Neural cell (in vitro differentiated cells): Measurements from ENCODE around the gene CNNM3. TPM values are rescaled to one million over a fixed set of nuclear protein-coding genes. Genes with fewer than 3 reads are reported as not detected.

Experiments
- H2AFZ ChIP-seq: fragments of 200-600, 300-800 bp; sonication (generic), shearing (Covaris generic); 2 replicates; pipeline ENCODE4 v1.6.0; 2014; ENCODE audit warnings: low read depth, mild to moderate bottlenecking, antibody characterized with exemption, low read length, moderate library complexity
- H3F3A ChIP-seq: fragments of 200-600 bp; shearing (Covaris generic); 2 replicates; pipeline ENCODE4 v1.6.1; 2016; ENCODE audit warnings: mild to moderate bottlenecking, moderate library complexity, mixed read lengths, antibody characterized with exemption, low read length; ENCODE audit not compliant: insufficient read depth, poor library complexity, severe bottlenecking
- H3K27ac ChIP-seq: fragments of 200-600, 300-800 bp; sonication (generic), shearing (Covaris generic); 2 replicates; pipeline ENCODE4 v1.5.1; 2014; ENCODE audit warnings: mild to moderate bottlenecking, low read length, moderate library complexity
- H3K27me3 ChIP-seq: fragments of 300-800, 200-600 bp; sonication (generic), shearing (Covaris generic); 2 replicates; pipeline ENCODE4 v1.6.0; 2014; ENCODE audit warnings: mild to moderate bottlenecking, low read depth, low read length, moderate library complexity; ENCODE audit not compliant: insufficient read depth
- H3K36me3 ChIP-seq: fragments of 300-800, 200-600 bp; sonication (generic), shearing (Covaris generic); 2 replicates; pipeline ENCODE4 v1.5.1; 2014; ENCODE audit warnings: mild to moderate bottlenecking, antibody characterized with exemption, low read length, moderate library complexity; ENCODE audit not compliant: insufficient read depth
- H3K4me2 ChIP-seq: fragments of 300-800, 200-600 bp; sonication (generic), shearing (Covaris generic); 2 replicates; pipeline ENCODE4 v1.6.0; 2014; ENCODE audit warnings: mild to moderate bottlenecking, low read length
- H3K4me3 ChIP-seq: fragments of 300-800, 200-600 bp; sonication (generic), shearing (Covaris generic); 2 replicates; pipeline ENCODE4 v1.5.1; 2014; ENCODE audit warnings: mild to moderate bottlenecking, low read length, moderate library complexity
- H3K79me2 ChIP-seq: fragments of 200-600 bp; shearing (Covaris generic); replicated peaks from 2 replicates; pipeline ENCODE4 v1.6.0; 2014; ENCODE audit warnings: mild to moderate bottlenecking, low read length, moderate library complexity; ENCODE audit not compliant: insufficient read depth
- H3K9ac ChIP-seq: fragments of 300-800, 200-600 bp; sonication (generic), shearing (Covaris generic); 2 replicates; pipeline ENCODE4 v1.6.1; 2016; ENCODE audit warnings: mild to moderate bottlenecking, low read length, mixed read lengths
- H3K9me2 ChIP-seq: fragments of 200-600 bp; shearing (Covaris generic); 2 replicates; pipeline ENCODE4 v1.6.1; 2016; ENCODE audit warnings: mild to moderate bottlenecking, low read length, mixed read lengths; ENCODE audit not compliant: insufficient read depth
- H3K9me3 ChIP-seq: fragments of 200-600, 300-800 bp; sonication (generic), shearing (Covaris generic); 2 replicates; pipeline ENCODE4 v1.6.1; 2016; ENCODE audit warnings: mild to moderate bottlenecking, mixed run types, low read length, moderate library complexity, mixed read lengths
- H4K20me1 ChIP-seq: fragments of 200-600 bp; shearing (Covaris generic); 2 replicates; pipeline ENCODE4 v1.6.1; 2016; ENCODE audit warnings: mild to moderate bottlenecking, mixed run types; ENCODE audit not compliant: insufficient read depth
- EP300 ChIP-seq: fragments of 450-650 bp; conservative IDR thresholded peaks from 2 replicates; pipeline ENCODE4 v1.6.1; 2014; ENCODE audit warnings: antibody characterized with exemption, mild to moderate bottlenecking, moderate library complexity; ENCODE audit not compliant: poor library complexity, severe bottlenecking
- EZH2 ChIP-seq: fragments of 200-600, 300-800 bp; shearing (Covaris generic), sonication (generic); IDR thresholded peaks from 2 replicates; pipeline ENCODE4 v1.6.1; 2014; ENCODE audit warnings: antibody characterized with exemption, low read length, borderline replicate concordance, mild to moderate bottlenecking; ENCODE audit not compliant: insufficient read depth, poor library complexity, severe bottlenecking
- MXI1 ChIP-seq: fragments of 450-650 bp; conservative IDR thresholded peaks from 2 replicates; pipeline ENCODE4 v1.6.1; 2014; ENCODE audit warnings: antibody characterized with exemption, mild to moderate bottlenecking; ENCODE audit not compliant: poor library complexity, severe bottlenecking
- POLR2AphosphoS5 ChIP-seq: IDR thresholded peaks from 2 replicates; pipeline ENCODE4 v1.6.1; 2012
- RAD21 ChIP-seq: fragments of 450-650 bp; conservative IDR thresholded peaks from 2 replicates; pipeline ENCODE4 v1.6.1; 2014; ENCODE audit warnings: antibody characterized with exemption, mild to moderate bottlenecking, moderate library complexity
- REST ChIP-seq: IDR thresholded peaks from 2 replicates; pipeline ENCODE4 v1.6.1; 2012; ENCODE audit warnings: borderline replicate concordance
- SMC3 ChIP-seq: fragments of 450-650 bp; conservative IDR thresholded peaks from 2 replicates; pipeline ENCODE4 v1.6.1; 2014; ENCODE audit warnings: antibody characterized with exemption, mild to moderate bottlenecking, moderate library complexity; ENCODE audit not compliant: poor library complexity
- TAF1 ChIP-seq: IDR thresholded peaks from 2 replicates; pipeline ENCODE4 v1.6.1; 2012; ENCODE audit warnings: low read depth
- polyA plus RNA-seq: library from polyadenylated mRNA; depleted of rRNA; stranded (reverse); fragments of >200 nt; gene quantifications from 2 replicates; pipeline ENCODE4 v1.2.3, GENCODE V29; 2014
- TF ChIP-seq, protein P1 (sequence below): fragments of 450-650 bp; IDR thresholded peaks from 2 replicates; pipeline ENCODE4 v1.5.1; 2014; ENCODE audit warnings: antibody characterized with exemption, mild to moderate bottlenecking, moderate library complexity; ENCODE audit not compliant: poor library complexity, severe bottlenecking

CNNM3 gene
- polyA plus RNA-seq, 1 donor from 2014 or later, result 9.6 TPM

DNA sequence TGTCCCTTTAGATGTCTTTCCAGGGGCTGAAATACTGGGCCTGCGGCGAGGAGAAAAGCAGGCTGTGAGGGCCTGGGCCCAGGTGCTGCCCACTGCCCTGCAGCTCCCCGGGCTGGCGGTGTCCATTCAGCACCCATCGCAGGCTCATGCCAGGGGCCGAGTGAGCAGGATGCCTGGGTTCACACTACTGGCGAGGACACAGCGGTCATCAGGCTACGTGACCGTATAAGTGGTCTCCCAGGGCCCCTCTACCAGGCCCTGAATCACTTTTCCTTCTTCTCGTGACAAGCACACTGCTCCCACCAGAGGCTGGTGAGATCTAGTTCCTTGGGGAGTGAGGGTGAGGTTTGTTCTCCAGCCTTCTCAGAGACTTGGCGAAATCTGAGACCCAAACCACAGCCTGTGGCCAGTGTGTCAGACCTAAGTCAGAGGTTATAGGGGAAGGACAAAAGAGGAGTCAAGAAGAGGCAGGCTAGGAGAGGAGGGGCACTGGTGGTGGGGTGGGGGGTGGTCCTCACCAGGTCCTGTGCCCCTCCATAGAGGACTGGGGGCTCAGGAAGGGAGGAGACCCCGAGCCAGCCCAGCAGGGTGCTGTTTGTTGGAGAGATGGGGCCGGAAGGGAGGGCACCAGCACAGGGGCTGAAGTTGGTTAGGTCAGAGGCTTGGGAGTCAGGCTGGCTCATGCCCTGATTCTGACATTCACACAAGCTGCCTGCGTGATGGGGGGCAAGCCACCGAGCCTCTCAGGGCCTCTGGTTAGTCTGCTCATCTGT, 60.4 kb downstream of the CNNM3 start:
- Histone ChIP-seq H4K20me1 (no peaks in the 10 kb centered on the region), H3K4me2 (no peak overlapping the region), H3K9me3 (no peaks in the 10 kb centered on the region), H3K9ac (no peak overlapping the region), H3K36me3 (no peaks in the 10 kb centered on the region), H3K27me3 (no peaks in the 10 kb centered on the region), H3K79me2 (no peaks in the 10 kb centered on the region), H3F3A (no peaks in the 10 kb centered on the region), H3K9me2 (no peaks in the 10 kb centered on the region), H3K27ac (no peak overlapping the region), H3K4me3 (no peak overlapping the region), H2AFZ (no peak overlapping the region)
- TF ChIP-seq REST (no peak), EZH2 (no peak), EP300 (no peak), SMC3 (no peak), RAD21 (no peak), POLR2AphosphoS5 (no peak), TAF1 (no peak), MXI1 (no peak)
- TF ChIP-seq, protein P1, sequence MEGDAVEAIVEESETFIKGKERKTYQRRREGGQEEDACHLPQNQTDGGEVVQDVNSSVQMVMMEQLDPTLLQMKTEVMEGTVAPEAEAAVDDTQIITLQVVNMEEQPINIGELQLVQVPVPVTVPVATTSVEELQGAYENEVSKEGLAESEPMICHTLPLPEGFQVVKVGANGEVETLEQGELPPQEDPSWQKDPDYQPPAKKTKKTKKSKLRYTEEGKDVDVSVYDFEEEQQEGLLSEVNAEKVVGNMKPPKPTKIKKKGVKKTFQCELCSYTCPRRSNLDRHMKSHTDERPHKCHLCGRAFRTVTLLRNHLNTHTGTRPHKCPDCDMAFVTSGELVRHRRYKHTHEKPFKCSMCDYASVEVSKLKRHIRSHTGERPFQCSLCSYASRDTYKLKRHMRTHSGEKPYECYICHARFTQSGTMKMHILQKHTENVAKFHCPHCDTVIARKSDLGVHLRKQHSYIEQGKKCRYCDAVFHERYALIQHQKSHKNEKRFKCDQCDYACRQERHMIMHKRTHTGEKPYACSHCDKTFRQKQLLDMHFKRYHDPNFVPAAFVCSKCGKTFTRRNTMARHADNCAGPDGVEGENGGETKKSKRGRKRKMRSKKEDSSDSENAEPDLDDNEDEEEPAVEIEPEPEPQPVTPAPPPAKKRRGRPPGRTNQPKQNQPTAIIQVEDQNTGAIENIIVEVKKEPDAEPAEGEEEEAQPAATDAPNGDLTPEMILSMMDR, result no peak

- Histone ChIP-seq H2AFZ (no peak overlapping the region), H4K20me1 (no peaks in the 10 kb centered on the region), H3K9me2 (no peaks in the 10 kb centered on the region), H3K36me3 (no peaks in the 10 kb centered on the region), H3F3A (no peaks in the 10 kb centered on the region), H3K27ac (no peak overlapping the region), H3K9ac (no peak overlapping the region), H3K4me2 (no peak overlapping the region), H3K79me2 (no peaks in the 10 kb centered on the region), H3K27me3 (no peaks in the 10 kb centered on the region), H3K9me3 (no peaks in the 10 kb centered on the region), H3K4me3 (no peak overlapping the region)
- TF ChIP-seq REST, result no peak
- TF ChIP-seq, protein P1, result no peak
- no peak for TF ChIP-seq MXI1
- TF ChIP-seq POLR2AphosphoS5, result no peak
- TF ChIP-seq EP300, result no peak
- TF ChIP-seq RAD21, result no peak
- no peak for TF ChIP-seq TAF1
- TF ChIP-seq EZH2, result no peak
- no peak for TF ChIP-seq SMC3
Observed at GRCh38 chr2:96877042-96877451, 61.0 kb downstream of the CNNM3 start.
